Lower leg skin (tissue), 3 donors: ENCODE data around the gene MEGF8.

Experiments used
- POLR2A ChIP-seq, 2 donors: fragments of 450-650 bp; IDR thresholded peaks; one replicate each; pipeline ENCODE4 v1.6.1; 2016 to 2017; ENCODE audit warnings: antibody characterized with exemption in 2 of 2, mild to moderate bottlenecking in 1 of 2, moderate library complexity in 1 of 2
- TF ChIP-seq, protein P1 (sequence below), 3 donors: fragments of 450-650 bp; IDR thresholded peaks; one replicate each; pipeline ENCODE4 v1.5.1; 2016; ENCODE audit warnings: antibody characterized with exemption in 3 of 3, mild to moderate bottlenecking in 3 of 3, moderate library complexity in 2 of 3

DNA sequence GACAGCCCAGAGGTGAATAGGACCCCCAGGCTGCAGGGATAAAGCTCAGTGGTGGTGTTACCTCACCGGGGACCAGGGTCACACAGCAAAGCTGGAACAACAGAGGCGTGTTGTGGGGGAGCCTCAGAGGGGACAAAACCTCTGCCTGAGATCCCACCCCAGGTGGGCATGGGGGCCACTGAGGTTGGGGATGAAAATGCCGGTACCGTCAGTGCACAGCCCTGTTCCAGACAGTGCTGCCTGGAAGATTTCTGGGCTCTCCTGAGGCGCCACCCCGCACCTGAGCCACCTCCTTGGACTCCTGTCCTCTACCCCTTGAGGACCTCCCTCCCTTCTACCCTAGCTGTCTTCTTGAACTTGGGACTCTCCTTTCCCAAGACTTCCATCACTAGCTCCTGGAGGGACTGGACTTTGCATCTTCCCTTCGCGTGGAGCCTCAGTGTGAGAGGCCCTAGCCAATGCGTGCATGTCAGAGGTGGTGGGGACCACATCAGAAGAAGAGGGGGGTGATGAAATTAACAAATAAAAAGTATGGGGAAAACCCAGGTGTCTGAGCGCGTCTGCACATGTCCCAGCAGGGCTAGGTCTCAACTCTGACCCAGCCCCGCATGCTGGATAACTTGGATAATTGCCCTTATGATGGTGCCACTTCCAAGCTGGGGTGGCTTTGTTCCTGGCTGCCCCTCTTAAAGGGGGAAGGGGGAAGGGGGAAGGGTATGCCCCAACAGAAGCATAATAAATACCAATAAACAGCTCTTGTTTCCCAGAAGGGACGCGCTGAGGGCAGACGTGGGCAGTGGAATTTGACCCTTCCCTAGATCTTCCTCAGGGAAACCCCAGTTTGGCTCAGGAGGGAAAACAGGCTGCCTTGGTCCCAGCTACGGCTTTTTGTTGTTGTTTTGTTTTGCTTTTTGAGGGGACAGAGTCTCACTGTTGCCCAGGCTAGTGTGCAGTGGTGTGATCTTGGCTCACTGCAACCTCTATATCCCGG is 53.1 kb downstream of the MEGF8 start:
- no peak for TF ChIP-seq POLR2A (IDR thresholded peaks at IDR 0.05)
- TF ChIP-seq, protein P1, sequence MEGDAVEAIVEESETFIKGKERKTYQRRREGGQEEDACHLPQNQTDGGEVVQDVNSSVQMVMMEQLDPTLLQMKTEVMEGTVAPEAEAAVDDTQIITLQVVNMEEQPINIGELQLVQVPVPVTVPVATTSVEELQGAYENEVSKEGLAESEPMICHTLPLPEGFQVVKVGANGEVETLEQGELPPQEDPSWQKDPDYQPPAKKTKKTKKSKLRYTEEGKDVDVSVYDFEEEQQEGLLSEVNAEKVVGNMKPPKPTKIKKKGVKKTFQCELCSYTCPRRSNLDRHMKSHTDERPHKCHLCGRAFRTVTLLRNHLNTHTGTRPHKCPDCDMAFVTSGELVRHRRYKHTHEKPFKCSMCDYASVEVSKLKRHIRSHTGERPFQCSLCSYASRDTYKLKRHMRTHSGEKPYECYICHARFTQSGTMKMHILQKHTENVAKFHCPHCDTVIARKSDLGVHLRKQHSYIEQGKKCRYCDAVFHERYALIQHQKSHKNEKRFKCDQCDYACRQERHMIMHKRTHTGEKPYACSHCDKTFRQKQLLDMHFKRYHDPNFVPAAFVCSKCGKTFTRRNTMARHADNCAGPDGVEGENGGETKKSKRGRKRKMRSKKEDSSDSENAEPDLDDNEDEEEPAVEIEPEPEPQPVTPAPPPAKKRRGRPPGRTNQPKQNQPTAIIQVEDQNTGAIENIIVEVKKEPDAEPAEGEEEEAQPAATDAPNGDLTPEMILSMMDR (IDR thresholded peaks at IDR 0.05): no peak
